ENCODE measurements around the gene CDC73.

GRCh38 chr1:193211539-193211938 is 89.7 kb downstream of the CDC73 start:
- TF ChIP-seq REST (IDR thresholded peaks at IDR 0.05; ENCODE audit: insufficient read depth in 1 of 2, low read depth in 2 of 2, low read length in 2 of 2) (no peak), POLR2AphosphoS5 (IDR thresholded peaks at IDR 0.05; ENCODE audit: low read depth, low read length) (no peak), TAF1 (IDR thresholded peaks at IDR 0.05; ENCODE audit: borderline replicate concordance, insufficient read depth, low read length) (no peak), SIN3A (IDR thresholded peaks at IDR 0.05; ENCODE audit: borderline replicate concordance, insufficient read depth, low read length) (no peak), FOXP2 (optimal IDR thresholded peaks at IDR 0.05; ENCODE audit: borderline replicate concordance, extremely low read depth, extremely low read length, insufficient read depth) (no peak)
